Skeletal muscle cell (primary cell): ENCODE measurements around the gene C1S.
"Not testable (repeated sequence)": the region's sequence is repeated elsewhere in the genome, so short reads cannot be mapped to it uniquely, and the experiment has no call there.

Experiments
- DNase-seq: peaks from one replicate; pipeline ENCODE4 v3.0.0-alpha.2; 2010; ENCODE audit warnings: low read depth
- H3K4me3 ChIP-seq: 2 replicates; pipeline ENCODE4 v1.5.1; 2011; ENCODE audit warnings: low read depth, mild to moderate bottlenecking, control low read depth, low read length, moderate library complexity

C1S gene

GRCh38 chr12:7060353-7060954, at the start of gene C1S:
C1S (plus strand) TSS chr12:7060718; CDS start chr12:7061913, 1,195 bp downstream.
- peak within 1 kb of the TSS; percentile 38 for H3K4me3 ChIP-seq
- DNase-seq = peak; percentile 89

DNA sequence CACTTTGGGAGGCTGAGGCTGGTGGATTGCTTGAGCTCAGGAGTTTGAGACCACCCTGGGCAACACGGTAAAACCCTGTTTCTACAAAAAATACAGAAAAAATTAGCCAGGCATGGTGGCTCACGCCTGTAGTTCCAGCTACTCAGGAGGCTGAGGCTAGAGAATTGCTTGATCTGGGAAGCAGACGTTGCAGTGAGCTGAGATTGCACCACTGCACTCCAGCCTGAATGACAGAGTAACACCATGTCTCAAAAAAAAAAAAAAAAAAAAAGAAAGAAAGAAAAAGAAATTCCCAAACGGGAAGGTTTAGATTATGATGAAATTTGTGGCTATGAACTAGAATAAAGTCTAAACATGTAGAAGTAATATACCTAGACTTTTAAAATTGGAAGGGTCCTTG, 49.1 kb upstream of the C1S start:
- not testable (repeated sequence) for H3K4me3 ChIP-seq, DNase-seq

DNA sequence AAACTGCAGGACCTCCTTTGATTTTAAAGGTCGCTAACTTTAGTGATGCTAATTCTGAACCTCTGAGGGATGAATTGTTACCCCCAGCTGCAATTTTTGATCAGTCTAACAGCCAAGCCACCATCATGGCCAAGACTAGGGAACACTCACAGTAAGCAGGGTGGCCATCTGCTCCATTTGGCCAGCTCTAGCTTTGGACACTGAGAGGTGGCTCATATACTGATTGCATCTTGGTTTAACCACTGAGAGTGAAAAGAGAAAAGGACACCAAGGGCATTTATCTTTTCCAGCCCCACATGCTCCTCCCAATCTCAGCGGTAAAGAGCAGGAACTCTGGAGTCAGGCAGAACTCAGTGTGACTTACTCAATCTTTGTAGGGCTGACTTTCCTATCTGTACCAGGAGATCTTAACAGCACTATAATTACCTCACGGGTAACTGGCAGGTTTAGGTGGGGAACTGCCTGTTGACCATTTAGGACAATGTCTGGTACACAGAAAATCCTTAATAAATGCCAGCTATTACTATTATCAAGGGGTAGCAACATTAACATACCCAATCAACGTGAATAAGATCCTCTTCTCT, 48.4 kb upstream of the C1S start:
- no peak overlapping the region for H3K4me3 ChIP-seq
- no peak for DNase-seq

DNA sequence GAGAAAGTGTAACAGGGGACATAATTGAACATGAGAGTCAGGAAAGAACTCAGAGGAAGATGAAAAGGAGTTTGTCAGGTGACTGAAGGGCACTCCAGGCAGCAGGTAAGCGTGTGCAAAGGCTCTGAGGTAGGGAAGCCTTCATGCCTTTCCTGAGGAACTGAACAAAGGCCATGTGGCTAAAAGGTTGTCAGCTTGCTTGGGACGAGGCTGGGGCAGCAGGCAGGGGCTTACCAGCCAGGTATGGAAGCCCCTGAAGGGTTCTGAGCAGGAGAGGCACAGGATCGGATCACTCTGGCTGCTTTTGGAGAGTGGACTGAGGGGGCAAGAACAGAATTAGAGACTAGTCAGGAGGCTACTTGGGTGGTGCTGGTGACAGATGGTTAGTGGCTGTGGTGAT, 47.4 kb upstream of the C1S start:
- DNase-seq = no peak
- H3K4me3 ChIP-seq = no peak overlapping the region

GRCh38 chr12:7015555-7016370, 44.8 kb upstream of the C1S start:
- H3K4me3 ChIP-seq = no peak overlapping the region
- no peak for DNase-seq

- H3K4me3 ChIP-seq = peak overlapping the region; percentile 84
- DNase-seq = no peak
Measured at GRCh38 chr12:7016958-7017571, 43.5 kb upstream of the C1S start.

GRCh38 chr12:7017870-7018349, 42.6 kb upstream of the C1S start:
- no peak for DNase-seq
- peak overlapping the region; percentile 84 for H3K4me3 ChIP-seq

DNA sequence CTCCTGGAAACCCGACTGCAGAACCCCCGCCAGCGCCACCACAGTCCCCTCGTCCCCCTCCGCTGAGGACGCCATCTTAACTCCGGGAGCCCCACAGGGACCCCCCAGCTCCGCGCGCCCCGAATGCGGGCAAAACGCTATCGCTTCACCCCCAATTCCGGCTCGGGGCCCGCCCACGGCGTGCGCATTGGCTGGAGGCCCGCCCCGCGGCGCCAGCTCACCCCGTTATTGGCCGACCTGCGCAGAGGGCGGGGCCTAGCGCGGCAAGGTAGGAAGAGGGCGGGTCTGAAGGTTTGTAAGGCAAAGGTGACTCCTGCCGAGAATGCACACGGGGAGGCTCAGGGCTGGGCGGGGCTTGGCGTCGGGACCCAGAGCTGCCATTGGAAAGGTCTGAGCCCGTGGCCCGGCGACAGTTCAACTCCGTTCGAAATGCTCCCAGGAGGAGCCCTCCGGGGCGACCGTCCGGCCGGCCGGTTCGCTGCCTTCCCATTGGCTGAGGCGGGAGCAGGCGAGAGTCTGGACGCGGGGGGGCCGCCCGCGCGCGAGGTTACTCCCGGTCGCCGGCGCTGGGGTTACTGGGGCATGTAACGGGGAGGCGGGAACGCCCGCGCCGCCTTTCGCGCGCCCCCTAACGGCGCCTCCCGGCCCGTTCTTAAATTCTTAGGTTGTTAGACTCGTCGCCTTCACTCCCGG, 42.0 kb upstream of the C1S start, which contains the start of gene LPCAT3:
Gene LPCAT3 (minus strand): TSS at position 127 of the 693 bp plus-strand sequence. CDS start 52 bp downstream, at position 75.
- peak within 1 kb of the TSS; percentile 84 for H3K4me3 ChIP-seq
- peak; percentile 76 for DNase-seq

DNA sequence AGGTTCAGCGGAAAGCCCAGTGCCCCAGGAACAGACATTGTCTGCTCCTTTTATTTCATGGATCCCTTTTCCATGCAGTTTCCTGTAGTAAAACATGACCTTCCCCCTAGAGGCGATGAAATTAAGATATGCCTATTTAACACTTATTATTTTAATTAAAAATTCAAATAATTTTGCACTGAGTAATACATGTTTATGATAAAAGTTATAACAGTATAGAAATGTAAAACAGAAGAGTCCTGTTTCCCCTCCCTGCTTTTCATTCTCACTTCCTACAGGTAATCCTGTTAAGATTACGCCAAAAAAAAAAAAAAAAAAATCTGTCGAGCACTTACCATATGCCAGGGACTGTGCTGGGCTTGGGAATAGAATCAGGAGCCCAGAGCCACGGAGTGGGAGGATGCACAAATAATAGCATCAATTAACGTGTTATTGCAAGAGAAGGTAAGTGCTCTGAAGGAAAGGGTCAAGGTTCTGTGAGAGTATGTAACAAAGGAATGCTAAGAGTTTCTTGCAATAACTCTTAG, 41.4 kb upstream of the C1S start:
- H3K4me3 ChIP-seq = peak overlapping the region; percentile 84
- no peak for DNase-seq

- DNase-seq = no peak
- no peak overlapping the region for H3K4me3 ChIP-seq
Measured at GRCh38 chr12:7021956-7022355, 38.6 kb upstream of the C1S start.

GRCh38 chr12:7023114-7023513, 37.4 kb upstream of the C1S start:
- DNase-seq = no peak
- no peak overlapping the region for H3K4me3 ChIP-seq

DNA sequence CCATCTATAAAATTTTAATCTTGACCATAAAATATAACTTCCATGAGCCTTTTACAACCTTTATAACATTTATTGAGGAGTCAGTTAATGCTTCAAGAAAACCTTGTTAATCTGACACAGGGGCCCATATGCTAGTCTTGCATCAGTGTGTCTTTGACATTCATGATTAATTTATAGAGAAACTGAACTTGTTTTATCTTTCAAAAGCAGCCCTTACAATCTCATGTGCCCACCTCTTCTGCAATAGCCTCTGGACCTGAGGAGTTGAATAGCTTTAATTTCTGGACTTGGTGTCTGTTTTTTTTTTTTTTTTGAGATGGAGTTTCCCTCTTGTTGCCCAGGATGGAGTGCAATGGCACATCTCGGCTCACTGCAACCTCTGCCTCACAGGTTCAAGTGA, 33.7 kb upstream of the C1S start:
- DNase-seq = no peak
- H3K4me3 ChIP-seq = no peak overlapping the region

DNA sequence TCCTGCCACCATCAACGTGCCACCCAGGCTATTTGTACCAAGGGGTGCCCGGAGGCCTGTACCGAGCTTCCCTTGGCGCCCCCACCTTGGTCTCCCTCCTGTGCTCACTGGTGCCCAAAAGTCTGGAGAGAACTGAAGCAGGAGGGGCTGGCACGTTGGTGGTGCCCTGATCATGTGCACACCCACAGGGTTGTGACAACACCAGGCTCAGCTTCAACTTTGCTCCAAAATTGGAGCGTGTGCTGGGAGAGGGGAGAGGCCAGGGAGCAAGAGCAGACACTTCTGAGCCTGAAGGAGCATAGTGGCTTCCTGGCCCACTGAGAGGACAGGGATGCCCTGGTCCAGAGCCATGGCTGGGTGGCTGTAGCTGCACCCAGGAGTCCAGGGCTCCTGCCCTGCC, 29.2 kb upstream of the C1S start:
- no peak for DNase-seq

DNA sequence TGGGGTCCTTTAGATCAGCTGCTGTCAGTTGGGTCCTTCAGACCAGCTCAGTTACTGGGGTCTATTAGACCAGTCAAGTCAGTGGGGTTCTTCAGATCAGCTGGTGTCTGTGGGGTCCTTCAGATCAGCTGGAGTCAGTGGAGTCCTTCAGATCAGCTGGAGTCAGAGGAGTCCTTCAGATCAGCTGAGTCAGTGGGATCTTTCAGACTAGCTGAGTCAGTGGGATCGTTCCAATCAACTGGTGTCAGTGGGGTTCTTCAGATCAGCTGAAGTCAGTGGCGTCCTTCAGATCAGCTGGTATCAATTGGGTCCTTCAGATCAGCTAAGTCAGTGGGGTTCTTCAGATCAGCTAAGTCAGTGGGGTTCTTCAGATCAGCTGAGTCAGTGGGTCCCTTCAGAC, 27.5 kb upstream of the C1S start:
- H3K4me3 ChIP-seq = no peak overlapping the region
- no peak for DNase-seq

More for the DNA sequence above, 29.2 kb upstream of the C1S start:
- H3K4me3 ChIP-seq = no peak overlapping the region

DNA sequence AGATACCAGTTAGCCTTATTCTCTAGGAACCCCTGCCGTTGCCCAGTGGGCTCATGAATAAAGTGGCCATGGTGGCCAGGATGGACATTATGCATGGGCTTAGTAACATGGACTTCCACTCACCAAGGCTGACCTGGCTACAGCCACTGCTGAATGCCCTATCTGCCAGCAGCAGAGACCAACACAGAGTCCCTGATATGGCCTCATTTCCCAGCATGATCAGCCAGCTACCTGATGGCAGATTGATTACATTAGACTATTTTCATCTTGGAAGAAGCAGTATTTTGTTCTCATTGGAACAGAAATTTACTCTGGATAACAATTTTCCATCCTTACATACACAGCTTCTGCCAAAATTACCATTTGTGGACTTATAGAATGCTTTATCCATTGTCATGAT, 26.1 kb upstream of the C1S start:
- no peak for DNase-seq
- no peak overlapping the region for H3K4me3 ChIP-seq

GRCh38 chr12:7035463-7035862, 25.1 kb upstream of the C1S start:
- DNase-seq = no peak
- no peak overlapping the region for H3K4me3 ChIP-seq

- H3K4me3 ChIP-seq, DNase-seq: not testable (repeated sequence)
Measured at GRCh38 chr12:7037411-7037810, 23.1 kb upstream of the C1S start.

DNA sequence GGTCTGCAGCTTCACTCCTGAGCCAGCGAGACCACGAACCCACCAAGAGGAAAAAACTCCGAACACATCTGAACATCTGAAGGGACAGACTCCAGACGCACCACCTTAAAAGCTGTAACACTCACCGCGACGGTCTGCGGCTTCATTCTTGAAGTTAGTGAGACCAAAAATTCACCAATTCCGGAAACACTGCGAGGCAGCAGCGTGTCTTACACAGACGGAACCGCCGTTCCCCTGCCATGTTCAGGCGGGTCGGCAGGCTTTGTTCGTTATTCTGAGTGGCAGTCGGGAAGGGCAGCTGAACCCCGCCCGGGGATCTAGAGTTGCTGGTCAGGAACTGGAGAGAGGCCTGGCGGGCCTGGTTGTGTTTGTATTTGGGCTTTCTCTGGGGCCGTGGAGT, 21.9 kb upstream of the C1S start:
- H3K4me3 ChIP-seq = no peak overlapping the region
- no peak for DNase-seq

DNA sequence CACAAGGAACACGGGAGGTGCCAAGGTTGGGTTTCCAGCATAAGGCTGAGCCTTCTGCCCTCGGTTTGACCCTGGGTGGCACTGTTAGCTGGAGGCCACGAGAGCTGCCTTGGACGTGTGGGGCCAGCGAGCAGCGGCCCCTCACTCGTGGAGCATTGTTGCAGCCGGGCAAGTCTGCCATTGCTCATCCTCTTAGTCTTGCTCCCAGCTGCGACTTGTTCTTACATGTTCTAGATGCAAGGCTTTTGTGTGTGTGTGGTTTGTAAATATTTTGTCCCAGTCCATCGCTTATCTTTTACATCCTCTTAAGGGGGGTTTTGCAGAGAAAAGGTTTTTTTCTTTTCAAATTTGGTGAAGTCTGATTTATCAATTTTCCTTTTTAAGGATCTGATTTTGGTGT, 21.1 kb upstream of the C1S start:
- DNase-seq = no peak
- no peak overlapping the region for H3K4me3 ChIP-seq
